T-helper 17 cell (primary cell): Measurements from ENCODE around the gene ZDHHC24. TPM values are rescaled to one million over a fixed set of nuclear protein-coding genes. Genes with fewer than 3 reads are reported as not detected.

ENCODE experiments used
- ATAC-seq: fragments of 150-1000 bp; cut with Tn5 transposase; 2 replicates; pipeline ENCODE4 v1.10.0; 2021; ENCODE audit warnings: mild to moderate bottlenecking, moderate library complexity
- DNase-seq, 3 donors: peaks; one replicate each; pipeline versions ENCODE4 v3.0.0 to v3.0.0-alpha.2; 2020 to 2021
- H3K9me3 ChIP-seq: one replicate; pipeline ENCODE4 v1.7.0; 2013; ENCODE audit warnings: low read length, mild to moderate bottlenecking; ENCODE audit not compliant: control insufficient read depth, poor library complexity, severe bottlenecking
- H3K27ac Mint-ChIP-seq: one replicate; pipeline ENCODE4 v1.8.0; 2022; ENCODE audit warnings: mild to moderate bottlenecking, moderate library complexity, mixed read lengths
- H3K27me3 Mint-ChIP-seq: one replicate; pipeline ENCODE4 v1.8.0; 2022; ENCODE audit warnings: mixed read lengths
- H3K36me3 Mint-ChIP-seq: one replicate; pipeline ENCODE4 v1.8.0; 2022; ENCODE audit warnings: low read depth, mixed read lengths
- H3K4me1 Mint-ChIP-seq: one replicate; pipeline ENCODE4 v1.8.0; 2022; ENCODE audit warnings: mild to moderate bottlenecking, mixed read lengths
- H3K4me3 Mint-ChIP-seq: one replicate; pipeline ENCODE4 v1.8.0; 2022; ENCODE audit warnings: mild to moderate bottlenecking, moderate library complexity, mixed read lengths
- total RNA-seq, 4 donors: library from RNA in 2 of 4; stranded (reverse) in 2 of 4; gene quantifications; one replicate each; pipeline ENCODE4 v1.2.3 and lab custom pipeline; 2022 to 2026

The ZDHHC24 gene
- total RNA-seq, 2 donors from 2014 or later: 15.2 to 18.1 TPM

- no peaks in the 10 kb centered on the region for H3K36me3 Mint-ChIP-seq
- H3K4me1 Mint-ChIP-seq: peaks cover 17% of the 10 kb centered on the region
- H3K9me3 ChIP-seq: no peaks in the 10 kb centered on the region
- H3K27me3 Mint-ChIP-seq: no peaks in the 10 kb centered on the region
- ATAC-seq: no peak
- peak overlapping the region; percentile 89 for H3K27ac Mint-ChIP-seq
- H3K4me3 Mint-ChIP-seq: peak overlapping the region; percentile 45
- DNase-seq: no peak
These were observed 69.5 kb downstream of the ZDHHC24 start for GRCh38 chr11:66476173-66476840.

- ATAC-seq (no peak), DNase-seq (no peak)
- peaks cover 13% of the 10 kb centered on the region for H3K4me1 Mint-ChIP-seq
- no peaks in the 10 kb centered on the region for H3K9me3 ChIP-seq
- H3K27ac Mint-ChIP-seq: no peak overlapping the region
- no peak overlapping the region for H3K4me3 Mint-ChIP-seq
- H3K27me3 Mint-ChIP-seq: no peaks in the 10 kb centered on the region
- no peaks in the 10 kb centered on the region for H3K36me3 Mint-ChIP-seq
These were observed 70.3 kb downstream of the ZDHHC24 start for GRCh38 chr11:66475349-66476172.

- Mint-ChIP-seq H3K4me3 (no peak overlapping the region), H3K36me3 (peaks cover 2% of the 10 kb centered on the region), H3K4me1 (peaks cover 6% of the 10 kb centered on the region), H3K27me3 (no peaks in the 10 kb centered on the region), H3K27ac (no peak overlapping the region)
- no peak for ATAC-seq
- no peaks in the 10 kb centered on the region for H3K9me3 ChIP-seq
- no peak for DNase-seq
These were observed 72.0 kb downstream of the ZDHHC24 start for GRCh38 chr11:66473608-66474515.

- H3K4me3 Mint-ChIP-seq: no peak overlapping the region
- H3K27ac Mint-ChIP-seq: no peak overlapping the region
- peaks cover 8% of the 10 kb centered on the region for H3K4me1 Mint-ChIP-seq
- H3K36me3 Mint-ChIP-seq: peaks cover 2% of the 10 kb centered on the region
- DNase-seq (no peak), ATAC-seq (no peak)
- H3K27me3 Mint-ChIP-seq: no peaks in the 10 kb centered on the region
- no peaks in the 10 kb centered on the region for H3K9me3 ChIP-seq
These were observed 72.7 kb downstream of the ZDHHC24 start for GRCh38 chr11:66473167-66473566.

GRCh38 chr11:66472054-66472453, 73.8 kb downstream of the ZDHHC24 start:
- H3K4me1 Mint-ChIP-seq: peaks cover 13% of the 10 kb centered on the region
- no peak for DNase-seq
- peaks cover 2% of the 10 kb centered on the region for H3K36me3 Mint-ChIP-seq
- no peak overlapping the region for H3K4me3 Mint-ChIP-seq
- H3K27me3 Mint-ChIP-seq: no peaks in the 10 kb centered on the region
- H3K9me3 ChIP-seq: no peaks in the 10 kb centered on the region
- H3K27ac Mint-ChIP-seq: no peak overlapping the region
- no peak for ATAC-seq

GRCh38 chr11:66471142-66471541, 74.7 kb downstream of the ZDHHC24 start:
- H3K9me3 ChIP-seq: no peaks in the 10 kb centered on the region
- ATAC-seq (no peak), DNase-seq (no peak)
- H3K27me3 Mint-ChIP-seq: no peaks in the 10 kb centered on the region
- peaks cover 13% of the 10 kb centered on the region for H3K4me1 Mint-ChIP-seq
- H3K4me3 Mint-ChIP-seq: no peak overlapping the region
- H3K36me3 Mint-ChIP-seq: peaks cover 2% of the 10 kb centered on the region
- H3K27ac Mint-ChIP-seq: no peak overlapping the region

Other genes with a start within 250 kb of the ZDHHC24 start
- not detected for gene CD248, start 229.0 kb downstream of the ZDHHC24 start, total RNA-seq
- gene RIN1, start 209.6 kb downstream of the ZDHHC24 start, total RNA-seq: 1 to 10 TPM; 1.9 to 3.4 TPM
- gene BRMS1, start 200.9 kb downstream of the ZDHHC24 start, total RNA-seq: 10 to 100 TPM; 44.3 to 53.9 TPM
- 1 to 10 TPM; 2.4 to 2.8 TPM for gene B4GAT1, start 198.4 kb downstream of the ZDHHC24 start, total RNA-seq
- 1 to 10 TPM; 5.4 TPM for gene SLC29A2, start 174.3 kb downstream of the ZDHHC24 start, total RNA-seq
- not detected for gene NPAS4, start 125.0 kb downstream of the ZDHHC24 start, total RNA-seq
- 10 to 100 TPM; 30.1 to 31.1 TPM for gene MRPL11, start 107.2 kb downstream of the ZDHHC24 start, total RNA-seq
- 10 to 100 TPM; 11.3 to 13.3 TPM for gene PELI3, start 79.1 kb downstream of the ZDHHC24 start, total RNA-seq
- 10 to 100 TPM; 23.9 to 34.0 TPM for gene DPP3, start 65.6 kb downstream of the ZDHHC24 start, total RNA-seq
- gene BBS1, start 35.4 kb downstream of the ZDHHC24 start, total RNA-seq: 10 to 100 TPM; 15.2 to 16.4 TPM
- gene ACTN3, start 855 bp upstream of the ZDHHC24 start, total RNA-seq: under 1 TPM in 1 of 2 donors, not detected in 1; 0.30 TPM
- gene CTSF, start 22.6 kb upstream of the ZDHHC24 start, total RNA-seq: 10 to 100 TPM; 10.5 to 13.4 TPM
- 1 to 10 TPM in 1 of 2 donors, under 1 TPM in 1; 0.63 to 2.3 TPM for gene CCDC87, start 47.0 kb upstream of the ZDHHC24 start, total RNA-seq
- gene CCS, start 47.1 kb upstream of the ZDHHC24 start, total RNA-seq: 10 to 100 TPM; 23.1 to 23.4 TPM
- 100 to 1,000 TPM; 286 to 398 TPM for gene RBM14, start 70.6 kb upstream of the ZDHHC24 start, total RNA-seq
- 100 to 1,000 TPM; 205 to 261 TPM for gene RBM4, start 92.7 kb upstream of the ZDHHC24 start, total RNA-seq
- 1 to 10 TPM; 7.3 to 9.9 TPM for gene RBM4B, start 131.8 kb upstream of the ZDHHC24 start, total RNA-seq
- gene SPTBN2, start 183.2 kb upstream of the ZDHHC24 start, total RNA-seq: under 1 TPM in 1 of 2 donors, not detected in 1; 0.23 TPM